Fibroblast of lung (primary cell): ENCODE results near the gene SAMD8. TPM values are rescaled to one million over a fixed set of nuclear protein-coding genes. Genes with fewer than 3 reads are reported as not detected.

Source experiments
- DNase-seq, 2 donors: peaks; one replicate each; pipeline versions ENCODE4 v3.0.0 to v3.0.0-alpha.2; 2010; ENCODE audit warnings: low read depth in 2 of 2
- H2AFZ ChIP-seq: 2 replicates; pipeline ENCODE4 v1.5.1; 2012; ENCODE audit warnings: low read length, control low read depth, inconsistent platforms
- H3K27ac ChIP-seq: 2 replicates; pipeline ENCODE4 v1.5.1; 2011; ENCODE audit warnings: low read length, control low read depth; ENCODE audit not compliant: insufficient read depth
- H3K27me3 ChIP-seq: 2 replicates; pipeline ENCODE4 v1.5.1; 2011; ENCODE audit warnings: mild to moderate bottlenecking, low read length; ENCODE audit not compliant: control insufficient read depth, insufficient read depth
- H3K36me3 ChIP-seq: 2 replicates; pipeline ENCODE4 v1.5.1; 2011; ENCODE audit warnings: low read length; ENCODE audit not compliant: control insufficient read depth, insufficient read depth
- H3K4me1 ChIP-seq: 2 replicates; pipeline ENCODE4 v1.5.1; 2011; ENCODE audit warnings: low read length; ENCODE audit not compliant: control insufficient read depth, insufficient read depth; ENCODE audit errors: extremely low read depth
- H3K4me2 ChIP-seq: 2 replicates; pipeline ENCODE4 v1.5.1; 2011; ENCODE audit warnings: low read length, control low read depth; ENCODE audit not compliant: insufficient read depth; ENCODE audit errors: extremely low read depth
- H3K4me3 ChIP-seq, 4 experiments: fragments of 200-600 bp in 1 of 4; sonication (generic) in 1 of 4; replicated peaks in 1 of 4; 2 replicates each; pipeline ENCODE4 v1.5.1; 2011 to 2016; ENCODE audit warnings: low read length in 4 of 4, low read depth in 3 of 4, mild to moderate bottlenecking in 3 of 4, control low read depth in 2 of 4, inconsistent platforms in 1 of 4, mixed read lengths in 1 of 4; ENCODE audit not compliant: insufficient read depth in 1 of 4; ENCODE audit errors: control extremely low read depth in 1 of 4
- H3K79me2 ChIP-seq: 2 replicates; pipeline ENCODE4 v1.5.1; 2012; ENCODE audit warnings: mild to moderate bottlenecking, low read length, inconsistent platforms; ENCODE audit not compliant: control insufficient read depth, insufficient read depth
- H3K9ac ChIP-seq: 2 replicates; pipeline ENCODE4 v1.5.1; 2011; ENCODE audit warnings: mild to moderate bottlenecking, low read length, control low read depth; ENCODE audit not compliant: insufficient read depth
- H3K9me3 ChIP-seq: 2 replicates; pipeline ENCODE4 v1.5.1; 2012; ENCODE audit warnings: low read depth, low read length; ENCODE audit not compliant: control insufficient read depth, insufficient read depth
- H4K20me1 ChIP-seq: 2 replicates; pipeline ENCODE4 v1.5.1; 2011; ENCODE audit warnings: low read length; ENCODE audit not compliant: control insufficient read depth, insufficient read depth; ENCODE audit errors: extremely low read depth
- CTCF ChIP-seq, 2 donors: IDR thresholded peaks in 1 of 2; conservative IDR thresholded peaks in 1 of 2; 1 replicate in 1 of 2; 2 replicates in 1 of 2; pipeline ENCODE4 v1.5.1; 2011 to 2012; ENCODE audit warnings: low read length in 2 of 2, control low read depth in 1 of 2, inconsistent platforms in 1 of 2, low read depth in 1 of 2, mild to moderate bottlenecking in 1 of 2
- EZH2 ChIP-seq: IDR thresholded peaks from 2 replicates; pipeline ENCODE4 v1.5.1; 2012; ENCODE audit warnings: low read length, control low read depth, mild to moderate bottlenecking; ENCODE audit errors: missing control alignments
- polyA plus RNA-seq, 2 donors: library from polyadenylated mRNA; depleted of rRNA in 1 of 2; stranded (reverse) in 1 of 2; unstranded in 1 of 2; fragments of >200 nt; gene quantifications; 2 replicates each; pipeline ENCODE4 v1.2.1, GENCODE V29; 2011 to 2012; ENCODE audit warnings: missing spikeins in 1 of 2
- total RNA-seq: library from RNA; depleted of rRNA; stranded (reverse); fragments of >200 nt; gene quantifications from 2 replicates; pipeline ENCODE4 v1.2.1, GENCODE V29; 2014

The SAMD8 gene
- total and polyA plus RNA-seq, 2 donors (not counting 1 experiment from before 2014, with no cell fraction given): 32.5 to 51.5 TPM

- Histone ChIP-seq H3K27me3 (no peaks in the 10 kb centered on the region), H3K36me3 (no peaks in the 10 kb centered on the region)
These were observed 31.9 kb upstream of the SAMD8 start for GRCh38 chr10:75079436-75080083.

GRCh38 chr10:75080554-75080953 lies 30.9 kb upstream of the SAMD8 start:
- Histone ChIP-seq H3K4me3 (no peak overlapping the region), H3K79me2 (no peaks in the 10 kb centered on the region), H3K4me2 (no peak overlapping the region), H3K9ac (no peak overlapping the region), H3K9me3 (no peaks in the 10 kb centered on the region), H4K20me1 (no peaks in the 10 kb centered on the region), H3K27ac (no peak overlapping the region), H3K36me3 (no peaks in the 10 kb centered on the region), H2AFZ (no peak overlapping the region), H3K4me1 (no peaks in the 10 kb centered on the region), H3K27me3 (no peaks in the 10 kb centered on the region)
- DNase-seq: no peak
- TF ChIP-seq CTCF (conservative IDR thresholded peaks at IDR 0.05 in 1 of 2, IDR thresholded peaks at IDR 0.05 in 1 of 2; ENCODE audit: low read depth in 1 of 2, low read length in 2 of 2): no peak
- TF ChIP-seq EZH2: no peak

More at GRCh38 chr10:75079436-75080083, 31.9 kb upstream of the SAMD8 start:
- Histone ChIP-seq H3K79me2 (no peaks in the 10 kb centered on the region), H3K9ac (no peak overlapping the region), H3K4me3 (no peak overlapping the region), H3K9me3 (no peaks in the 10 kb centered on the region), H2AFZ (no peak overlapping the region), H3K4me1 (no peaks in the 10 kb centered on the region), H4K20me1 (no peaks in the 10 kb centered on the region), H3K4me2 (no peak overlapping the region), H3K27ac (no peak overlapping the region)
- TF ChIP-seq EZH2 (no peak), CTCF (conservative IDR thresholded peaks at IDR 0.05 in 1 of 2, IDR thresholded peaks at IDR 0.05 in 1 of 2; ENCODE audit: low read depth in 1 of 2, low read length in 2 of 2) (no peak)
- no peak for DNase-seq

- Histone ChIP-seq H3K79me2 (no peaks in the 10 kb centered on the region), H3K4me3 (no peak overlapping the region), H3K4me2 (no peak overlapping the region), H3K9ac (no peak overlapping the region), H3K27ac (no peak overlapping the region), H3K27me3 (no peaks in the 10 kb centered on the region), H3K4me1 (no peaks in the 10 kb centered on the region), H3K9me3 (no peaks in the 10 kb centered on the region), H4K20me1 (no peaks in the 10 kb centered on the region), H3K36me3 (no peaks in the 10 kb centered on the region), H2AFZ (no peak overlapping the region)
- no peak for DNase-seq
- TF ChIP-seq CTCF (conservative IDR thresholded peaks at IDR 0.05 in 1 of 2, IDR thresholded peaks at IDR 0.05 in 1 of 2; ENCODE audit: low read depth in 1 of 2, low read length in 2 of 2) (no peak), EZH2 (no peak)
These were observed 30.1 kb upstream of the SAMD8 start for GRCh38 chr10:75081379-75081778.
